ENCODE measurements around the gene TNIP2.

DNA sequence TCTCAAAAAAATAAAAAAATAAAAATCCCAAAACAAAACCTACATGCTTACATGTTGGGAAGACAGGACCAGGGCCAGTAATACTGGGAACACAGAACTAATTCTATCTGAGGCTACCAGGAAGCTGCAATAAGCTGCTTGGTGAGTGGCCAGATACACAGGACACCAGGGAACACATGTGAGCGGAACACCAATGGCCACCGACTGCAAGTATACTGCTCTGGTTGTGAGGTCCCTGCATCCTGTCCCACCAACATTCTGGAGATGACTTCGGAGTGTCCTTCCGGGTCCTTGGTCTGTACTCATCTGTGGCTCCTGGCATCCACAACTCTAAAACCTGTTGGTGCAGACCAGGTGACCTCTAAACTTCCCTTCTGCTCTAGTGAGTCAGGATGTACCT, 2.7 kb downstream of the TNIP2 start:
- TF ChIP-seq SUZ12 (IDR thresholded peaks at IDR 0.05; ENCODE audit: extremely low read depth, insufficient read depth, insufficient read length), result no peak
- no peak for TF ChIP-seq YY1 (IDR thresholded peaks at IDR 0.05; ENCODE audit: insufficient read depth, insufficient read length)
- TF ChIP-seq ZNF274 (IDR thresholded peaks at IDR 0.05; ENCODE audit: low read depth, low read length), result no peak

All from NT2/D1 (cell line).